GM19372 (cell line): ENCODE measurements around the gene GREB1.
A peak's percentile ranks its signal among the peaks of the same experiment; 100 is the strongest.

Experiments
- ATAC-seq: cut with Tn5 transposase; IDR thresholded peaks from one replicate; pipeline ENCODE4 v1.9.1; 2021; ENCODE audit warnings: mild to moderate bottlenecking, low read depth, moderate library complexity; ENCODE audit not compliant: unreplicated experiment

The GREB1 gene

GRCh38 chr2:11578081-11578948, 44.5 kb downstream of the GREB1 start:
- no peak for ATAC-seq

- no peak for ATAC-seq
Observed at GRCh38 chr2:11578986-11579774, 45.3 kb downstream of the GREB1 start.

- ATAC-seq, result no peak
Observed at GRCh38 chr2:11579867-11580659, 46.2 kb downstream of the GREB1 start.

DNA sequence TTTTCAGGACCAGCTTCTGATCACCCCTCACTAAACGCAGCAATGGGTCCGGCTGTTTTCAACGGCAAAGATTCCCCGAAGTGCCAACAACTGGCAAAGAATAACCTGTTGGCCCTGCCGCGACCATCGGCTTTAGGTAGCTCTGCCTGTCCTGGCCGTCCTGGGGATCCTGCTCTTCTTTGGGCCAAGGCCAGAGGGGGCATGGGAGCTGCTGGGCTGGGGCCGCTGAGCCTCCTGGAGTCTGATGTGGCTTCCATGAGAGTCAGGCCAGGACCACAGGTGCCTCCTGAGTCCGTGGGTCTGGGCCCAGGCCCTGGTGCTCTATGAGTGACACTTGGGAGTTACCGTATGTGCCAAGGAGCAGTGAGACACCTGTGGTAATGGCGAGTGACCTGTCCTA, 46.9 kb downstream of the GREB1 start:
- ATAC-seq, result no peak

DNA sequence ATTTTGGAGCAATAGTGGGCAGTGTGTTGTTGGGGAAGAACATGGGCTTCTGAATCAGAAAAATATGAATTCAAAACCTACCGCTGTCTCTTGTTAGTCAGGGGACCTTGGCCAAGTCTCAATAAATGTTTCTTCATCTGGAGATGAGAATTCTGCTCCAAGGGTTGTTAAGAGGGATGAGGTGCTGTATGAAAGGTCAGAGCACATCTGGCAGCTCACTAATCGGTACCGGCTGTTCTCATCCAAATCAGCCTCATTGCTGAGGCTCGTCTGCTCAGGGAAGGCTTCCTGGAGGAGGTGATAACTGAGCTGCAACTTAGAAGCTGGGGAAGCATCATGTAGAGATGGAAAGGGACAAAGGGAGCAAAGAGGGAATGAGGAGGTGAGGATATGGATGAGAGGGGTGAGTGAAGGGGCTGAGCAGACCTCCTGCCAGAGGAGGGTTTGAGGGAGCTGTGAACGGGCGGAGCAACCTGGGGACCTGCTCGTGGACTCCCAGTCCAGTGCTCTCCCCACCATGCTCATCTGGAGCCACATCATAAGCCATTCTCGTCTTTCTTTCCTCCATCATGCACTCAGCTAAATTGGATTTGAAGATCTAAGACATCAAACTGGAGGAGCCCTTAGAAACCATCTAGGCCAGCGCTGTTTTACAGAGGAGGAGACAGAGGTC, 47.4 kb downstream of the GREB1 start:
- ATAC-seq, result no peak

DNA sequence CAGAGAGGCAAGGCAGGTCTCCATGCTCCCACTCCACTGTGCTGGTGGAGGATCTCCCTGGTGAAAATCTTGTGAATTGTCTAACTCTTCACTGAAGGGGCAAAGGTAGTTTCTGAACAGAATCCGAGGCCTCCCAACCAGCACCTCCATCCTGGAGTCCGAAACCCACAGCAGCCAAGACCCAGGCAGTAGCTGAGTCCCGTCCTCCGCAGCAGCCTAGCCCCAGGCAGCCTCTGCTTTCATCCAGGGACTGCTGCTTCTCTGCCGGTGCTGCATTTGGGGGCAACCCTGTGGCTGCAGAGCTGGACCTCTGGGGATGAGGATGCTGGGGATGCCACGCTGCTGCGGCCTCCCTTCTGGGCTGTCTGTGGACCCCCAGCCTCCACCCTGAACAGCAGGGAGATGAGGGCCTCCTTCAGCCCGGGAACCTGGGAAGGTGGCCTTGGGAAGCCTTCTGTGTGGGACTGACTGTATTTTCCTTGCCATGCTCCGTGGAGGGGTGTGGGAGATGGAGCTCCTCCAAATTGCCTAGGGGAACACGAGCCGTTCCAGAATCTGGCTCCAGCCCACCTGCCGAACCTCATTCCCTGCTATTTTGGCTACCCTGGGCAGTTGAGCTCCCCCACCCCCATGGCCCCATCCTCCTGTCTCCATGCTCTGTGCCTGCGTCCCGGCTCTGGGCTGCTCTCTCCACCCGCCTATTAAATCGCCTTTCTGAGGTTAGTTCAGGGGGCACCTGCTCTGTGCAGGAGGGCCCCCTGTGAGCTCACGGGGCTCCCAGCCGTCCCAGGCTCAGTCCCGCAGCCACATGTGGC, 48.2 kb downstream of the GREB1 start:
- no peak for ATAC-seq

GRCh38 chr2:11582612-11582861, 48.7 kb downstream of the GREB1 start:
- ATAC-seq, result no peak

DNA sequence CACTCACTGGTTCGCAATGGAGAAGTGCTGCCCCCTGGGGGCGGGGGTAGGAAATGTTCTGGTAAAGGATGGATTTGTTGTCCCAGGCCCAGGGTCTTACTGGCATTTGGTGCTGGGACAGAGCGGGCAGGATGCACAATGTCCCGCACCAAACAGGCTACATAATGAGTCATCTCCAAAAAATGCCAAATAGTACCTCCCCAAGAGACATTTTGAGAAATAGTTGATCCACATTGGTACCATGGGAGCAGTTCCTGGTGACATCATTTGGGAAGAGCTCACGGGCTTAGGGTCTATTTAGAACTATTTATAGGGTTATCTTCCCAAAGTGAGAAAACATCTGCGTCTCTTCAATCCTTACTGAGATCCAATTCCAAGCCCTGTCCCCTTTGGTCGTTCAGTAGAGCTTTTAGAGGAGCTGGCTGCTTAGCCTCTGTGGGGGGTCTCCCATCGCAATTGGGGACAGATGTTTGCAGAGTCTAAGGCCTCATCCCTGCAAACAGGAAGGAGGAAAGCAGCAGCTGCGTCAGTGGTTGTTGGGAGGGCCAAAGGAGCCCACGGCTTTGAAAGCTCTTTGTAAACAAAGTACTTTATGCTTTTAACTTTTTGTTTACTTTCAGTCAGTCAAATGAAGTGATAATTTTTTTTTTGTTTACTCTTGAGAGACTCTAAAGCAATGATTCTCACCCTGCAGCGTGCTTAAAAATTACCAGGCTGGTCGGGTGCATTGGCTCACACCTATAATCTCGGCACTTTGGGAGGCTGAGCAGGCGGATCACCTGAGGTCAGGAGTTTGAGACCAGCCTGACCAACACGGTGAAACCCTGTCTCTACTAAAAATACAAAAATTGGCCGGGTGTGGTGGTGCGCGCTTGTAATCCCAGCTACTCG, 49.3 kb downstream of the GREB1 start:
- no peak for ATAC-seq

- peak; percentile 62 for ATAC-seq
Observed at GRCh38 chr2:11583840-11584524, 50.1 kb downstream of the GREB1 start.

GRCh38 chr2:11584525-11585056, 50.7 kb downstream of the GREB1 start:
- no peak for ATAC-seq

DNA sequence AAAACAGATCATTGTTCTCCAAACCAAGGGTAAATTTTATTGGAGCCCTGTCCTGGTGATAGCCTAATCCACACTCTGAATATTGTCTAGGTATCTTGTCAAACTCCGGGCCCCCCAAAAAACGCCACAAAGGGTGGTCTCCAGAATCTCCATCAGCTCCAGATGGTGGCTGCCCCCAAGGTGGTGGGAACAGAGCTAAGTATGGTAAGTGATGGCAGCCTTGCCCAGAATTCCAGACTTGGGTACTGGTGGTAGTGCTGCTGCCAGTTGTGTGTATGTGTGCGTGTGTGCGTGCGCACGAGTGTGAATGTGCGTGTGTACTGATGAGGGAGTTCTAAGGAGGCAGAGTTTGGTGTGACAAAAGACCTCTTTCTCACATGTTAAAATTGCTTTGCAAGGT, 51.2 kb downstream of the GREB1 start:
- ATAC-seq, result no peak

GRCh38 chr2:11588228-11589110, 54.6 kb downstream of the GREB1 start:
- no peak for ATAC-seq

GRCh38 chr2:11589316-11589940, 55.6 kb downstream of the GREB1 start:
- ATAC-seq, result no peak

- ATAC-seq, result no peak
Observed at GRCh38 chr2:11590193-11590592, 56.3 kb downstream of the GREB1 start.

- ATAC-seq, result no peak
Observed at GRCh38 chr2:11591091-11591490, 57.2 kb downstream of the GREB1 start.

- no peak for ATAC-seq
Observed at GRCh38 chr2:11592671-11593574, 59.1 kb downstream of the GREB1 start.
